ENCODE measurements around the gene GCFC2. TPM values are rescaled to one million over a fixed set of nuclear protein-coding genes. Genes with fewer than 3 reads are reported as not detected.

GCFC2 gene
- total RNA-seq, 1 donor from 2014 or later: 27.5 TPM

DNA sequence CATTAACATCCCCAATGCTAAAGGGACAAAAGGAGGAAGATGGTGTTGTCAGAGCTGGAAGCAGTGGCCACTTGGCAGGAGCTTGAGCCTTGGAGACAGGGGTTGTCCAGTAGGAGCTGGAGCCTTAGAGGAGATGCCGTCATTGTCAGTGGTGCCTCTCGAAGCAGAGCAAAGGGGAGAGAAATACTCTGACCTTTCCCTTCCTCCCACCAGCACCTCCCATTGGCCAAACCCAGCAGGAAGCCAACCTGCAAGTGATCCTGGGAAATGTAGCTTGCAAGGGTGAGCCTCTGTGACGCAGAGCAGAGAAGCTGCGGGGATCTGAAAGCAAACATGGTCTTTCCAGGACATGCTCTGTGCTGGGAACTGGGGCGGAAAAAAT is 97.9 kb downstream of the GCFC2 start:
- no peak for ATAC-seq (ENCODE audit: low read depth)
- Mint-ChIP-seq H3K4me3 (no peak overlapping the region), H3K27ac (no peak overlapping the region), H3K4me1 (no peaks in the 10 kb centered on the region), H3K9me3 (no peaks in the 10 kb centered on the region), H3K36me3 (ENCODE audit: low read depth) (no peaks in the 10 kb centered on the region), H3K27me3 (peaks cover 36% of the 10 kb centered on the region)
- POLR2A ChIA-PET: no interaction called here
- CTCF ChIA-PET: interaction anchor here (0.7 to 1.5 kb wide), 2 partner anchors 15 to 22 kb away, joined by 3 read pairs; no protein-coding TSS in a partner anchor
- TF ChIP-seq, protein P1, sequence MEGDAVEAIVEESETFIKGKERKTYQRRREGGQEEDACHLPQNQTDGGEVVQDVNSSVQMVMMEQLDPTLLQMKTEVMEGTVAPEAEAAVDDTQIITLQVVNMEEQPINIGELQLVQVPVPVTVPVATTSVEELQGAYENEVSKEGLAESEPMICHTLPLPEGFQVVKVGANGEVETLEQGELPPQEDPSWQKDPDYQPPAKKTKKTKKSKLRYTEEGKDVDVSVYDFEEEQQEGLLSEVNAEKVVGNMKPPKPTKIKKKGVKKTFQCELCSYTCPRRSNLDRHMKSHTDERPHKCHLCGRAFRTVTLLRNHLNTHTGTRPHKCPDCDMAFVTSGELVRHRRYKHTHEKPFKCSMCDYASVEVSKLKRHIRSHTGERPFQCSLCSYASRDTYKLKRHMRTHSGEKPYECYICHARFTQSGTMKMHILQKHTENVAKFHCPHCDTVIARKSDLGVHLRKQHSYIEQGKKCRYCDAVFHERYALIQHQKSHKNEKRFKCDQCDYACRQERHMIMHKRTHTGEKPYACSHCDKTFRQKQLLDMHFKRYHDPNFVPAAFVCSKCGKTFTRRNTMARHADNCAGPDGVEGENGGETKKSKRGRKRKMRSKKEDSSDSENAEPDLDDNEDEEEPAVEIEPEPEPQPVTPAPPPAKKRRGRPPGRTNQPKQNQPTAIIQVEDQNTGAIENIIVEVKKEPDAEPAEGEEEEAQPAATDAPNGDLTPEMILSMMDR (IDR thresholded peaks at IDR 0.05): no peak
- intact Hi-C loops (cut with micrococcal nuclease): no loop called here
- no peak for DNase-seq

Other genes starting within 250 kb of the GCFC2 start
- gene EVA1A, start 150.0 kb downstream of the GCFC2 start, total RNA-seq: not detected in 2 replicates
- 39.1 and 39.6 TPM in 2 replicates for gene MRPL19, start 64.1 kb downstream of the GCFC2 start, total RNA-seq

All from activated B cell treated with CpG ODN at 0.5 μM for 24 hours (primary cell).